ENCODE measurements around the gene TSPAN14.

DNA sequence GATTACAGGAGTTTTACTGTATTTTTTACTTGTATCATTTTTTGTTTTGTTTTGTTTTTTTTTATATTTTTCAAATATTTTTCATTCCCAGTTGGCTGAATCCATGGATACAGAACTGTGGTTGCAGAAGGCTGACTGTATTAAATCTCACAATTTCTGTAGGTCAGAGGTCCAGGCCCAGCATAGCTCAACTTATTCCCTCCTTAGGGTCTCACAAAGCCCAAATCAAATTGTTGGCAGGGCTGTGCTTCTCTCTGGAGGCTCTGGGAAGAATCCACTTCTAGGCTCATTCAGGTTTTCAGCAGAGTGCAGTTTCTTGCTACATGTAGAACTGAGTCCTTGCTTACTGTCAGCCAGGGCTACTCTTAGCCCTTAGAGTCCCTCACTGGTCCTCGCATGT lies 22.6 kb downstream of the TSPAN14 start:
- TF ChIP-seq, protein P1, sequence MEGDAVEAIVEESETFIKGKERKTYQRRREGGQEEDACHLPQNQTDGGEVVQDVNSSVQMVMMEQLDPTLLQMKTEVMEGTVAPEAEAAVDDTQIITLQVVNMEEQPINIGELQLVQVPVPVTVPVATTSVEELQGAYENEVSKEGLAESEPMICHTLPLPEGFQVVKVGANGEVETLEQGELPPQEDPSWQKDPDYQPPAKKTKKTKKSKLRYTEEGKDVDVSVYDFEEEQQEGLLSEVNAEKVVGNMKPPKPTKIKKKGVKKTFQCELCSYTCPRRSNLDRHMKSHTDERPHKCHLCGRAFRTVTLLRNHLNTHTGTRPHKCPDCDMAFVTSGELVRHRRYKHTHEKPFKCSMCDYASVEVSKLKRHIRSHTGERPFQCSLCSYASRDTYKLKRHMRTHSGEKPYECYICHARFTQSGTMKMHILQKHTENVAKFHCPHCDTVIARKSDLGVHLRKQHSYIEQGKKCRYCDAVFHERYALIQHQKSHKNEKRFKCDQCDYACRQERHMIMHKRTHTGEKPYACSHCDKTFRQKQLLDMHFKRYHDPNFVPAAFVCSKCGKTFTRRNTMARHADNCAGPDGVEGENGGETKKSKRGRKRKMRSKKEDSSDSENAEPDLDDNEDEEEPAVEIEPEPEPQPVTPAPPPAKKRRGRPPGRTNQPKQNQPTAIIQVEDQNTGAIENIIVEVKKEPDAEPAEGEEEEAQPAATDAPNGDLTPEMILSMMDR (IDR thresholded peaks at IDR 0.05) = no peak
- TF ChIP-seq EP300 (IDR thresholded peaks at IDR 0.05) (no peak), POLR2AphosphoS5 (IDR thresholded peaks at IDR 0.05) (no peak), POLR2A (IDR thresholded peaks at IDR 0.05; ENCODE audit: low read depth) (no peak)

All from esophagus muscularis mucosa (tissue), 4 donors.